ENCODE measurements around the gene RFPL1.

RFPL1 gene

DNA sequence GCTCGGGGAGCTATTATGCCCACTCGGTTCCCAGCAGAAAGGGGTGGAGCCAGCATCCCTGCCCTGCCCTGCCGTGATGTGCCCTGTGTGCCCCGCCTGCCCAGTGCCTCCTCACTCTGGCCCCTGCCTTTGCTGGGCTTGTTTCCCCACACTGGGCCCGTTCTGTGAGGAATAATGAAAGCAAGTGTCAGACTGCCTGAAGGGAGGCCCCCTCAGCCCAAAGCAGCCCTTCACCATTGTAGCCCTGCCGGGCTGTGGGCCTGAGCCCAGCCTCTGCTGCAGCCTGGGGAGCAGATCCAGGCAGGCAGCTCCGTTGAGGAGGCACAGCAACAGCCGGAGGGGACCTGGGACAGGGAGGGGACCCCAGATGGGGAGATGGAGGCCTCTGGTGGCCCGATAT lies 21.4 kb downstream of the RFPL1 start:
- POLR2A ChIA-PET: no interaction called here
- H3K4me3 ChIP-seq (ENCODE audit: low read depth, low read length): no peak overlapping the region
- no peak for DNase-seq (ENCODE audit: low read depth, low spot score)
- no peak for TF ChIP-seq CTCF (IDR thresholded peaks at IDR 0.05; ENCODE audit: insufficient read depth, low read length, missing control alignments)
- CTCF ChIA-PET: no interaction called here

DNA sequence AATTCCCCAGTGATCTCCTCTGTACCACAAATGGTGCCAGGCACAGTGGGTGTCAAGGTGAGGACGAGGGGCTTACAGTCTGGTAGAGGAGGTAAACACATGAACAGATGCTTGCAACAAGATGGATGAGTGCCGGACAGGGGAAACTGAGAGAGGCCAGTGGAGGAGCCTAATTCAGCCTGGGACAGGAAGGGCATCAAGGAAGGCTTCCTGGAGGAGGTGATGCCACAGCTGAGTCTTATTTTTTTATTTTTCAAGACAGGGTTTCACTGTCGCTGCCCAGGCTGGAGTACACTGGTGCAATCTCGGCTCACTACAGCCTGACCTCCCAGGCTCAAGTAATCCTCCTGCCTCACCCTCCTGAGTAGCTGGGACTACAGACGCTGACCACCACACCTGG lies 22.9 kb downstream of the RFPL1 start:
- TF ChIP-seq CTCF (IDR thresholded peaks at IDR 0.05; ENCODE audit: insufficient read depth, low read length, missing control alignments): no peak
- DNase-seq (ENCODE audit: low read depth, low spot score): no peak
- no peak overlapping the region for H3K4me3 ChIP-seq (ENCODE audit: low read depth, low read length)
- ChIA-PET CTCF (interaction anchor here (1.2 to 1.6 kb wide), 2 partner anchors 9 to 93 kb away, joined by 3 read pairs; partner anchors contain the start of gene THOC5), POLR2A (no interaction called here)

DNA sequence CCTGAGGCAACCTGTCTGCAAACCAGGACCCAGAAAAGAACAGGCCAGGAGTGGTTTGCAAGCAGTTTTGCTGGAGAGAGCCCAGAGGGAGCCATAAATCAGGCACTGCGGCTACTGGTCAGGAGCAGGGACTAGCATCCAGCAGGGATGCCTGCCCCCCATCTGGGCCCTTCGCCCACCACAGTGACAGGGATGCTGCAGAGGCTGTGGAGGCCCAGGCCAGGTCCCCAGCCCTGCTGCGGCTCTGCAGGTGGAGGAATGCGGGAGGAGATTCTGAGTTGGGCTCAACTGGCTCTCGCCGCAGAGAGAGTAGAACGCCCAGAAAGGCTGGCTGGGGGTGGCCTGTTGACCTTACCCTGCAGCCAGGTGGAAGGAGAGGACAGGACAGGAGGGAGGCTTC lies 25.2 kb downstream of the RFPL1 start:
- ChIA-PET POLR2A (no interaction called here), CTCF (no interaction called here)
- DNase-seq (ENCODE audit: low read depth, low spot score): no peak
- no peak overlapping the region for H3K4me3 ChIP-seq (ENCODE audit: low read depth, low read length)
- no peak for TF ChIP-seq CTCF (IDR thresholded peaks at IDR 0.05; ENCODE audit: insufficient read depth, low read length, missing control alignments)

DNA sequence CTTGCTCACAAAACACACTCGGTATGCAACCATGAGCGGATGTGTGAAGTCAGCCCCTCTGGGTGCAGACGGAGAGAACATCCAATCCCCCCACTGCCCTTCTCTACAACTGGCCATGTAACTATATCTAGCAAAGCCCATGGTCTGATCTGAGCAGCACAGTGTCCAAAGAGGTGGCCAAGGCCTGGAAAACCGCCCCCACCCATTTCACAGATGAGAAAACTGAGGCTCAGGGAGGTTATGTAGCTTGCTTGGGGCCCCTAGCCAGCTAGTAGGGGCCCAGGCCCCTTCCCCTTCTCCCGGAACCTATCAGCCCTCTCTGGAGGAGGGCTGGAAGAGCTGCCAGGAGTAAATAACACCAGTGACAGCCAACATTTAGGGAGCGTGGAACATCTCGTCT lies 26.2 kb downstream of the RFPL1 start:
- DNase-seq (ENCODE audit: low read depth, low spot score): no peak
- ChIA-PET CTCF (no interaction called here), POLR2A (no interaction called here)
- TF ChIP-seq CTCF (IDR thresholded peaks at IDR 0.05; ENCODE audit: insufficient read depth, low read length, missing control alignments): no peak
- no peak overlapping the region for H3K4me3 ChIP-seq (ENCODE audit: low read depth, low read length)

DNA sequence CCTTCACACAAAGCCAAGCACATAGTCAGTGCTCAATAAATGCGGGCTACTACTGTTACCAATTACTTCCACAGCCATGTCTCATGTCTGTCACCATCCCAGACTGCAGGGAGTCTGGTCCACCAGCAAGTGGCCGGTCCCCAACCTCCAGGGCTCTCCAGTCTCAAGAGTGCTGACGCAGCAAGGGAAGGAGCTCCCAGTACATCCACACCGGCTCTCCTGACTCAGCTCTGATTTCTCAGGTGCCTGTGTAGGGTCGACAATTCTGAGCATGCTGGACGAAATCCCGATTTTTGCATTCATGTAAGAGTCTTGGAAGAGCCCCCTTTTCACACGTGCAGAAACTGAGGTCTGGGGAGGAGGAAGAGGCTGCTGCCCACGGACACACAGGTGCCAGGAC lies 31.4 kb downstream of the RFPL1 start:
- POLR2A ChIA-PET: no interaction called here
- CTCF ChIA-PET: interaction anchor here (1.4 to 1.7 kb wide), 2 partner anchors 12 to 15 kb away, joined by 5 to 6 read pairs; no protein-coding TSS in a partner anchor
- TF ChIP-seq CTCF (IDR thresholded peaks at IDR 0.05; ENCODE audit: insufficient read depth, low read length, missing control alignments): no peak
- no peak for DNase-seq (ENCODE audit: low read depth, low spot score)
- H3K4me3 ChIP-seq (ENCODE audit: low read depth, low read length): no peak overlapping the region

DNA sequence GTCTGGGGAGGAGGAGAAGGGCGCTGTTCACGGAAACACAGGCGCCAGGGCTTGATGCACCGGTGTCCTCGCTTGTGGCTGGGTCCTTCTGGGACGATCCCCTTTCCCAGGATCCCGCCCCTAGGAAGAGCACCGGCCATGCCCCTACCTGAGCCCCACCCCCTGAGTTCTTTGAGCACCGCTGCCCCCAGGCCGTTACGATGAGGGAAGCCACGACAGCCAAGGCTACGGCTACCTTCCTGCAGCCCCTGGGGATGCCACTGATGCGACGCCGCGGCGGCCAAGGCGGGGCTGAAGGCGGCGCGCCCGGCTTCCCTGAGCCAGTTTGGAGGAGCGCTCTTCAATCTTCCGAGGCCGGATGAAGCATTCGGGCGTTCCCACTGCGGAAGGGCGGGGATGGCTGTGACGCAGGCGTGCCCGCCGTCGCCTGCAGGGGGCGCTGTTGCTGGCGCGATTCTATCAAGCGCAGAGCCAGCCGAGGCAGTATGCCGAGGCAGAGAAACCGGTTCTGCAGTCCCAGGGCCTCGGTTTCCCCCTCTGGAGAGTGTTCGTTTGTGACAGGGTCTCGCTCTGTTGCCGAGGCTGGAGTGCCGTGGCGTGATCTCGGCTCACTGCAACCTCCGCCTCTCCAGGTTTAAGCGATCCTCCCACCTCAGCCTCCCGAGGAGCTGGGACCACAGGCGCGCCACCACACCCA lies 31.9 kb downstream of the RFPL1 start:
- POLR2A ChIA-PET: no interaction called here
- CTCF ChIA-PET: interaction anchor here (0.6 to 2.1 kb wide), 13 partner anchors 9 to 46 kb away, joined by 3 to 9 read pairs (median 4); partner anchors contain the start of gene NEFH
- H3K4me3 ChIP-seq (ENCODE audit: low read depth, low read length): no peak overlapping the region
- TF ChIP-seq CTCF (IDR thresholded peaks at IDR 0.05; ENCODE audit: insufficient read depth, low read length, missing control alignments): peak; percentile 80
- DNase-seq (ENCODE audit: low read depth, low spot score): no peak

Measured in AG04449 (cell line).